Measurements from ENCODE around the gene DEFB132.

- TF ChIP-seq CTCF (conservative IDR thresholded peaks at IDR 0.05 in 1 of 2, IDR thresholded peaks at IDR 0.05 in 1 of 2; ENCODE audit: low read depth in 1 of 2, low read length in 2 of 2), result no peak
- no peak for TF ChIP-seq EZH2 (IDR thresholded peaks at IDR 0.05; ENCODE audit: low read length, missing control alignments)
These were observed 36.2 kb upstream of the DEFB132 start for GRCh38 chr20:221258-221830.

Data from fibroblast of lung (primary cell).